B cell (primary cell): Measurements from ENCODE around the gene CAPZB. TPM values are rescaled to one million over a fixed set of nuclear protein-coding genes. Genes with fewer than 3 reads are reported as not detected.

ENCODE experiments used
- ATAC-seq: fragments of 200-7000 bp; cut with Tn5 transposase; one replicate; pipeline ENCODE4 v1.10.0; 2021; ENCODE audit warnings: low read depth, mild to moderate bottlenecking, moderate number of reproducible peaks, moderate library complexity
- CTCF ChIA-PET: fragments of 350-600 bp; sonication (Branson Sonifier 250); formaldehyde crosslinking; loops from one replicate; lab custom pipeline; 2021; ENCODE audit warnings: antibody characterized with exemption, inconsistent platforms; lab: Charles Lee
- POLR2A ChIA-PET: fragments of 350-600 bp; sonication (Branson Sonifier 250); formaldehyde crosslinking; loops from one replicate; lab custom pipeline; 2021; ENCODE audit warnings: antibody characterized with exemption; lab: Charles Lee
- DNase-seq: peaks from one replicate; pipeline ENCODE4 v3.0.0; 2013
- H2AFZ ChIP-seq: 2 replicates; pipeline ENCODE4 v1.6.1; 2012; ENCODE audit warnings: mild to moderate bottlenecking, low read depth, low read length; ENCODE audit not compliant: insufficient read depth, poor library complexity, severe bottlenecking
- H3K27ac ChIP-seq, 2 donors: 1 replicate in 1 of 2; 2 replicates in 1 of 2; pipeline ENCODE4 v1.5.1; 2012 to 2013; ENCODE audit warnings: low read length in 2 of 2, mild to moderate bottlenecking in 2 of 2, moderate library complexity in 1 of 2
- H3K27me3 ChIP-seq, 4 experiments: fragments of 200-600 bp in 1 of 4; sonication (generic) in 1 of 4; replicated peaks in 1 of 4; 1 replicate in 2 of 4; 2 replicates in 2 of 4; pipeline versions ENCODE4 v1.6.1 to v1.7.0; 2013 to 2016; ENCODE audit warnings: low read length in 3 of 4, mild to moderate bottlenecking in 2 of 4, mixed read lengths in 1 of 4, moderate library complexity in 1 of 4; ENCODE audit not compliant: insufficient read depth in 4 of 4, control insufficient read depth in 3 of 4; ENCODE audit errors: control extremely low read depth in 1 of 4
- H3K36me3 ChIP-seq, 2 experiments: replicated peaks in 1 of 2; 1 replicate in 1 of 2; 2 replicates in 1 of 2; pipeline versions ENCODE4 v1.6.1 to v1.7.1; 2013; ENCODE audit warnings: low read length in 1 of 2; ENCODE audit not compliant: insufficient read depth in 2 of 2, control insufficient read depth in 1 of 2; ENCODE audit errors: control extremely low read depth in 1 of 2, extremely low read depth in 1 of 2
- H3K4me1 ChIP-seq, 2 donors: fragments of 200-600 bp in 1 of 2; sonication (generic) in 1 of 2; 1 replicate in 1 of 2; 2 replicates in 1 of 2; pipeline versions ENCODE4 v1.5.1 to v1.6.1; 2013 to 2017; ENCODE audit warnings: low read length in 2 of 2; ENCODE audit not compliant: control insufficient read depth in 2 of 2, insufficient read depth in 2 of 2
- H3K4me2 ChIP-seq: replicated peaks from 2 replicates; pipeline ENCODE3; 2012; ENCODE audit warnings: mild to moderate bottlenecking, low read depth, low read length; ENCODE audit not compliant: poor library complexity, severe bottlenecking
- H3K4me3 ChIP-seq, 5 experiments: fragments of 200-600 bp in 1 of 5; sonication (generic) in 1 of 5; 1 replicate in 3 of 5; 2 replicates in 2 of 5; pipeline versions ENCODE4 v1.5.1 to v1.7.0; 2011 to 2016; ENCODE audit warnings: low read length in 4 of 5, mild to moderate bottlenecking in 4 of 5, low read depth in 2 of 5, control low read depth in 1 of 5, moderate library complexity in 1 of 5; ENCODE audit not compliant: insufficient read depth in 1 of 5; ENCODE audit errors: control extremely low read depth in 1 of 5, extremely low read depth in 1 of 5
- H3K79me2 ChIP-seq: fragments of 200-600 bp; sonication (generic); one replicate; pipeline ENCODE4 v1.6.0; 2016; ENCODE audit warnings: low read length; ENCODE audit not compliant: control insufficient read depth, insufficient read depth
- H3K9ac ChIP-seq: fragments of 200-600 bp; sonication (generic); 2 replicates; pipeline ENCODE4 v1.6.1; 2017; ENCODE audit warnings: mild to moderate bottlenecking, low read length, moderate library complexity
- H3K9me3 ChIP-seq, 3 donors: one replicate each; pipeline versions ENCODE4 v1.6.1 to v1.7.1; 2013; ENCODE audit warnings: low read length in 2 of 3; ENCODE audit not compliant: control insufficient read depth in 2 of 3, insufficient read depth in 1 of 3; ENCODE audit errors: control extremely low read depth in 1 of 3
- H4K20me1 ChIP-seq: 2 replicates; pipeline ENCODE4 v1.6.0; 2012; ENCODE audit warnings: mild to moderate bottlenecking, low read length; ENCODE audit not compliant: insufficient read depth, control insufficient read depth, poor library complexity, severe bottlenecking
- H3K27ac Mint-ChIP-seq: one replicate; pipeline ENCODE4 v1.8.0; 2021; ENCODE audit warnings: mixed read lengths
- H3K27me3 Mint-ChIP-seq: one replicate; pipeline ENCODE4 v1.8.0; 2021; ENCODE audit warnings: mixed read lengths
- H3K4me1 Mint-ChIP-seq: one replicate; pipeline ENCODE4 v1.8.0; 2021; ENCODE audit warnings: mixed read lengths
- H3K4me3 Mint-ChIP-seq: one replicate; pipeline ENCODE4 v1.8.0; 2021; ENCODE audit warnings: mixed read lengths
- H3K9me3 Mint-ChIP-seq: one replicate; pipeline ENCODE4 v1.8.0; 2022; ENCODE audit warnings: mixed read lengths; ENCODE audit not compliant: insufficient read depth
- CTCF ChIP-seq: fragments of 200-600 bp; IDR thresholded peaks from one replicate; pipeline ENCODE4 v1.8.0; 2022; ENCODE audit warnings: antibody characterized with exemption, mild to moderate bottlenecking
- EZH2 ChIP-seq: IDR thresholded peaks from 2 replicates; pipeline ENCODE4 v1.6.1; 2012; ENCODE audit warnings: borderline replicate concordance, low read depth, mild to moderate bottlenecking, moderate library complexity, low read length; ENCODE audit not compliant: insufficient read depth, poor library complexity, severe bottlenecking
- WGBS: methylation state at CpG from one replicate; pipeline ENCODE4 v1.1.5; 2013; ENCODE audit warnings: missing lambda C conversion rate; ENCODE audit not compliant: insufficient coverage; 5-methylcytosine and 5-hydroxymethylcytosine counted together
- intact Hi-C: fragments of 100-400 bp; cut with micrococcal nuclease; formaldehyde crosslinking; loops from one replicate; pipeline ENCODE4 v1.10.0; 2022
- polyA plus RNA-seq: library from polyadenylated mRNA; depleted of rRNA; stranded (reverse); fragments of >200 nt; gene quantifications from 2 replicates; pipeline ENCODE4 v1.2.3, GENCODE V29; 2012
- total RNA-seq, 2 donors: library from RNA; stranded (reverse); fragments of 120-200 nt in 1 of 2; gene quantifications; 1 replicate in 1 of 2; 2 replicates in 1 of 2; pipeline versions ENCODE4 v1.2.3 to v1.2.4, GENCODE V29; 2013 to 2022

CAPZB gene
- total and polyA plus RNA-seq, 2 donors (not counting 1 experiment from before 2014, with no cell fraction given), result 126 to 193 TPM

GRCh38 chr1:19507516-19507915 lies 22.2 kb upstream of the CAPZB start:
- no peak overlapping the region for H3K9ac ChIP-seq
- Mint-ChIP-seq H3K27ac (no peak overlapping the region), H3K9me3 (no peaks in the 10 kb centered on the region), H3K27me3 (no peaks in the 10 kb centered on the region), H3K4me3 (no peak overlapping the region), H3K4me1 (peaks cover 58% of the 10 kb centered on the region)
- no peak overlapping the region for H3K4me2 ChIP-seq
- no peak for DNase-seq
- H3K79me2 ChIP-seq, result no peaks in the 10 kb centered on the region
- ATAC-seq, result no peak
- no peak overlapping the region for H2AFZ ChIP-seq
- intact Hi-C loops, result loop anchor here (5.0 kb wide), 2 partner anchors 90 to 115 kb away; a partner anchor contains a TSS
- H3K4me1 ChIP-seq, result peaks cover 41 to 46% of the 10 kb centered on the region in 2 donors
- 80% methylated on average over 1 of the region's 5 CpGs for WGBS
- H3K9me3 ChIP-seq, result no peaks in the 10 kb centered on the region
- no peaks in the 10 kb centered on the region for H4K20me1 ChIP-seq
- no peak overlapping the region for H3K4me3 ChIP-seq
- POLR2A ChIA-PET, result no interaction called here
- CTCF ChIA-PET, result interaction anchor here (0.7 to 1.3 kb wide), 2 partner anchors 74 to 92 kb away, joined by 3 read pairs; no protein-coding TSS in a partner anchor
- no peaks in the 10 kb centered on the region for H3K36me3 ChIP-seq
- no peak overlapping the region for H3K27ac ChIP-seq
- no peaks in the 10 kb centered on the region for H3K27me3 ChIP-seq
- no peak for TF ChIP-seq CTCF
- no peak for TF ChIP-seq EZH2

GRCh38 chr1:19505693-19506457 lies 20.5 kb upstream of the CAPZB start:
- Histone ChIP-seq H4K20me1 (no peaks in the 10 kb centered on the region), H3K36me3 (no peaks in the 10 kb centered on the region), H3K27me3 (no peaks in the 10 kb centered on the region), H3K9ac (no peak overlapping the region), H3K4me2 (peak overlapping the region; percentile 58), H3K27ac (peak overlapping the region; percentile 19 to 32), H2AFZ (peak overlapping the region; percentile 29), H3K4me3 (peak overlapping the region in 1 of 5 experiments; percentile 1), H3K79me2 (no peaks in the 10 kb centered on the region), H3K4me1 (peaks cover 31 to 36% of the 10 kb centered on the region in 2 donors), H3K9me3 (no peaks in the 10 kb centered on the region)
- intact Hi-C loops, result loop anchor here (5.0 kb wide), 2 partner anchors 91 to 114 kb away; a partner anchor contains a TSS
- TF ChIP-seq CTCF (no peak), EZH2 (no peak)
- H3K4me3 Mint-ChIP-seq, result peak overlapping the region; percentile 64
- H3K27ac Mint-ChIP-seq, result peak overlapping the region; percentile 73
- ATAC-seq (peak; percentile 82), DNase-seq (peak; percentile 57)
- ChIA-PET CTCF (interaction anchor here (1.0 to 1.9 kb wide), 3 partner anchors 19 to 76 kb away, joined by 3 to 10 read pairs (median 8); no protein-coding TSS in a partner anchor), POLR2A (interaction anchor here (0.8 to 1.1 kb wide), 2 partner anchors 18 to 113 kb away, joined by 3 read pairs; no protein-coding TSS in a partner anchor)
- peaks cover 47% of the 10 kb centered on the region for H3K4me1 Mint-ChIP-seq
- H3K27me3 Mint-ChIP-seq, result no peaks in the 10 kb centered on the region
- WGBS, result 6% methylated on average over 10 of the region's 11 CpGs
- H3K9me3 Mint-ChIP-seq, result no peaks in the 10 kb centered on the region
